HG03558 (cell line): ENCODE results near the gene DCDC1.
"Not testable (repeated sequence)": the region's sequence is repeated elsewhere in the genome, so short reads cannot be mapped to it uniquely, and the experiment has no call there.

Experiments
- ATAC-seq: cut with Tn5 transposase; IDR thresholded peaks from one replicate; pipeline ENCODE4 v1.9.1; 2021; ENCODE audit warnings: moderate number of reproducible peaks; ENCODE audit not compliant: unreplicated experiment; ENCODE audit errors: extremely low read depth

The DCDC1 gene

GRCh38 chr11:31019786-31020185, 349.8 kb downstream of the DCDC1 start:
- no peak for ATAC-seq

DNA sequence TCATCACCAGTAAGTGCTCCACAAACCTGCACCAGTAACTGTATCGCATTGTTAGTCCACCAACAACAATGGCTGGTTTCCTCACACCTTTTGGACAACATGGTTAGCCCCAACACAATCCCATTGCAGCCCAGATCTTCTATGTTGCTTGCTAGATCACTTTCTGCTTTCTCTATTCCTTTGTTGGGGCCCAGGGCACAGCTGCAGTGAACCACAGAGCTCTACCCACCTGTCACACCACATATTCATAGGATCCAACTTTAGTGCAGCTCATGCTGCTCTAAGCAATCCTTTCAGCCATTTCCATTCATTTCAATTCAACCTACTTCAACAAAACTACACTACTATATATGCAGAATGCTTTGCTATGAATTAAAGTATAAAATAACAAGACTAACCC, 364.3 kb downstream of the DCDC1 start:
- no peak for ATAC-seq

GRCh38 chr11:31001427-31001826, 368.1 kb downstream of the DCDC1 start:
- no peak for ATAC-seq

DNA sequence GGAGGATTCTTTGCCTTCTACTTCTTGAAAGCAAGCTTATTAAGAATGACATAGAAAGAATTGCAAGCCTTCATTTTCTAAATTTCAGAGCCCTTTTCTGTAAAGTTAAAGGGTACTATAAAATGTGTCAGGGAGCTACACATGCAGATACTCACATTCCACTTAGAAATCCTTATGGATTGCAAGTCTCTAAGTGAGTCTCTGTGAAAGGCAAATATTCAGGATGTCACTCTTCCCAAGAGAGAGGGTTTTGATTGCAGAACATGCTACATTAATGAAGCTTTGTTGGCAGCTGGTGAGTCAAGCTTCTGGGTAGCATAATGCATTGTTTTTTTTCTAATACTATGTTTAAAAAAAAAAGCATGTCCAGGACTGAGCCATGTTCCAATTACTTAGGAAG, 369.2 kb downstream of the DCDC1 start:
- ATAC-seq, result no peak

- no peak for ATAC-seq
Measured at GRCh38 chr11:30992513-30992849, 377.1 kb downstream of the DCDC1 start.

GRCh38 chr11:30991802-30992512, 377.6 kb downstream of the DCDC1 start:
- no peak for ATAC-seq

DNA sequence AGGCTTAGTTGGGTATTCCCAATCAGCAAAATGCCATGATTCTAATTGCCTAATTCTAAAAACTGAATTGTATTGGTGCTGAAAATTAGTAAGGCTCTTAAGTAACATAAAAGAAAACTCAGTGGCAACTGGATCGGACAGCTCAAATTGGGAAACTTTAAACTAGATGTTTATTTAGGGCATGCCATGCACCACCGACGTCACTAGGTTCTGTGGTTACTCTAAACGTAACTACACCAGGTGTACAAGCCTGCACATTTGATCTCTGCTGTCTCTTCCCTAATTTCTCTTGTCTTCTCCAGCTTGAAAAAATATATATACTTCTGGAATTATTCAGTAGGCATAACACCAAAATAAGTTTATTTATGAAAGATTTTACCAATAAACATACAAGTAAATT, 378.2 kb downstream of the DCDC1 start:
- no peak for ATAC-seq

- ATAC-seq, result no peak
Measured at GRCh38 chr11:30990625-30991296, 378.8 kb downstream of the DCDC1 start.

GRCh38 chr11:30987819-30988218, 381.7 kb downstream of the DCDC1 start:
- no peak for ATAC-seq

GRCh38 chr11:30985536-30985935, 384.0 kb downstream of the DCDC1 start:
- no peak for ATAC-seq

DNA sequence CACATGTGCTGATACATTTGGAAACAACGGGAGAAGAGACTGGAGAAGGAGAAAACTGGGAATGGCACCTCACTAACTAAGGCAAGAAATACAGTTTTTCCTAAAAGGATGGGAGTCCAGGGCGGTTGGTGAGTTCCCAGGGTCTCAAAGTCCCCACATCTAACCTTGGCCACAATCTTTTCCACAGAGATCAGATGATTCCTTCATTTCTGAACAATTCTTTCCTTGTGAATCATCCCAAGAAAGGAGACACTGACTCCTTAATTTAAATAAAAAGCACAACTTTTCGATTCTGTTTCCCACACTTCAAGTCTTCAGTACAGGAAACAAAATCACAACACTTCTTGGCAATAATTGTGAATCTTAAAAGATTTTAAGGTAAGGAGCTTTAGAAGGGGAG, 384.7 kb downstream of the DCDC1 start:
- no peak for ATAC-seq

- ATAC-seq, result no peak
Measured at GRCh38 chr11:30984442-30984816, 385.1 kb downstream of the DCDC1 start.

GRCh38 chr11:30983776-30984441, 385.6 kb downstream of the DCDC1 start:
- ATAC-seq, result no peak

GRCh38 chr11:30983143-30983542, 386.4 kb downstream of the DCDC1 start:
- ATAC-seq, result no peak

- ATAC-seq, result no peak
Measured at GRCh38 chr11:30967579-30967978, 402.0 kb downstream of the DCDC1 start.

GRCh38 chr11:30960387-30960992, 409.0 kb downstream of the DCDC1 start:
- ATAC-seq, result no peak

GRCh38 chr11:30956751-30957150, 412.8 kb downstream of the DCDC1 start:
- no peak for ATAC-seq

GRCh38 chr11:30949838-30950237, 419.7 kb downstream of the DCDC1 start:
- ATAC-seq, result no peak

- not testable (repeated sequence) for ATAC-seq
Measured at GRCh38 chr11:30947715-30948114, 421.8 kb downstream of the DCDC1 start.

DNA sequence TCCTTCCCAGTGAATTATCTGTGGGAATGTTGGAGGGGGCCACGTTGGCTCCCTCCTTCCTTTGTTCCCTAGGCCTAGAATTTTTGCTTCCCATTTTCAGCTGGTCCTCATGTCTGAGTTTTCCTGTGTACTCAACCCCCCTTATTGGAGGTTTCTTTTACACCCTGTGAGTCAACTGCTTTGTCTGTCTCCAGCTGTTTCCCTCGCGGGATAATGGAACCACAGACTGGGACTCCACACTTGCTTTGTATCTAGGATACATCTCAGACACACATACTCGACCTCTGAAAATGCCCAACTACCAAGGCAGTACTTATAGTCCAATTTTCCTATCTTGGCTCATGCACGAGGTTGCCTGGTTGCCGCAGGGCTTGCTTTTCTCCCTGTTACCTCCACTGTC, 430.7 kb downstream of the DCDC1 start:
- no peak for ATAC-seq

DNA sequence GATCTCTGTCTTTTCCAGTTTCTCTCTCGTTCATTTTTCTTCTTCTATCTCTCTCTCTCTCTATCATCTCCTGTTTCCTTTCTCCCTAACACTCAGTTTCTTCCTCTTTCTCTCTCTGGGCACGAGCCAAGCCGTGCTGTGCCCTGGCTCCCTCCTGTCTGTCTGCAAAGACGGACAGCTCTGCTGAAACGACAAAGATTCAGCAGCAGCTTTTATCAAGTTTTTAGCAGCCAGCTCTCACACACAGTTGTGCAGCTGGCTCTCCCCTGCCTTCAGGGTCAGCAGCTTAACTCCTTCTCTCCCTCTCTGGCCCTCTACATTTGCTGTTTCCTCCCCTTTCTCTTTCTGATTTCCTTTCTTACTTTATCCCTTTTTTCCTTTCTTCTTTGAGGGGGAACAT, 431.4 kb downstream of the DCDC1 start:
- ATAC-seq, result no peak
